Fibroblast of the aortic adventitia (primary cell): ENCODE measurements around the gene WDR37. TPM values are rescaled to one million over a fixed set of nuclear protein-coding genes. Genes with fewer than 3 reads are reported as not detected.

Experiments used
- DNase-seq: peaks from one replicate; pipeline ENCODE4 v3.0.0-alpha.2; 2010; ENCODE audit warnings: low read depth
- H3K4me3 ChIP-seq: 2 replicates; pipeline ENCODE4 v1.5.1; 2011; ENCODE audit warnings: low read depth, mild to moderate bottlenecking, control low read depth, low read length, moderate library complexity
- CTCF ChIP-seq: IDR thresholded peaks from 2 replicates; pipeline ENCODE4 v1.5.1; 2011; ENCODE audit warnings: mild to moderate bottlenecking, low read length, control low read depth, inconsistent platforms; ENCODE audit not compliant: insufficient read depth
- total RNA-seq: library from RNA; depleted of rRNA; stranded (reverse); fragments of >200 nt; gene quantifications from 2 replicates; pipeline ENCODE4 v1.2.3, GENCODE V29; 2012; ENCODE audit warnings: low replicate concordance

The WDR37 gene
- total RNA-seq, 1 donor, result 17.0 TPM

- no peak for TF ChIP-seq CTCF
- H3K4me3 ChIP-seq, result no peak overlapping the region
- no peak for DNase-seq
These were observed 71.9 kb downstream of the WDR37 start for GRCh38 chr10:1128115-1128514.

GRCh38 chr10:1128649-1129048, 72.5 kb downstream of the WDR37 start:
- no peak overlapping the region for H3K4me3 ChIP-seq
- no peak for TF ChIP-seq CTCF
- DNase-seq, result no peak

GRCh38 chr10:1130226-1130625, 74.0 kb downstream of the WDR37 start:
- TF ChIP-seq CTCF, result no peak
- no peak for DNase-seq

GRCh38 chr10:1130995-1131790, 75.0 kb downstream of the WDR37 start:
- H3K4me3 ChIP-seq, result no peak overlapping the region
- TF ChIP-seq CTCF, result no peak
- no peak for DNase-seq

More at GRCh38 chr10:1130226-1130625, 74.0 kb downstream of the WDR37 start:
- no peak overlapping the region for H3K4me3 ChIP-seq

- TF ChIP-seq CTCF, result no peak
These were observed 76.4 kb downstream of the WDR37 start for GRCh38 chr10:1132584-1132983.

GRCh38 chr10:1133495-1134045, 77.4 kb downstream of the WDR37 start:
- TF ChIP-seq CTCF, result no peak
- no peak for DNase-seq
- no peak overlapping the region for H3K4me3 ChIP-seq

More at GRCh38 chr10:1132584-1132983, 76.4 kb downstream of the WDR37 start:
- DNase-seq, result no peak
- H3K4me3 ChIP-seq, result no peak overlapping the region

GRCh38 chr10:1134156-1134555, 78.0 kb downstream of the WDR37 start:
- H3K4me3 ChIP-seq, result no peak overlapping the region
- no peak for TF ChIP-seq CTCF
- no peak for DNase-seq
